Keratinocyte (primary cell): ENCODE data around the gene BEST2. TPM values are rescaled to one million over a fixed set of nuclear protein-coding genes. Genes with fewer than 3 reads are reported as not detected.

ENCODE experiments used
- DNase-seq: peaks from one replicate; pipeline ENCODE4 v3.0.0-alpha.2; 2011; ENCODE audit warnings: low read depth, missing footprints, low spot score
- FAIRE-seq: peaks from 2 replicates; lab custom pipeline; 2011; peaks lifted over from hg19 to GRCh38; lab: Jason Lieb, UNC
- H2AFZ ChIP-seq: 2 replicates; pipeline ENCODE4 v1.6.0; 2012; ENCODE audit warnings: low read length, control low read depth, inconsistent platforms; ENCODE audit not compliant: control insufficient read depth
- H3K27ac ChIP-seq: 2 replicates; pipeline ENCODE4 v1.5.1; 2011; ENCODE audit warnings: low read length; ENCODE audit not compliant: control insufficient read depth, insufficient read depth
- H3K27me3 ChIP-seq: 3 replicates; pipeline ENCODE4 v1.6.0; 2011; ENCODE audit warnings: low read length; ENCODE audit not compliant: control insufficient read depth, insufficient read depth; ENCODE audit errors: extremely low read depth
- H3K36me3 ChIP-seq, 2 experiments: 2 replicates in 1 of 2; 3 replicates in 1 of 2; pipeline ENCODE4 v1.5.1; 2011; ENCODE audit warnings: low read length in 2 of 2, mild to moderate bottlenecking in 1 of 2; ENCODE audit not compliant: control insufficient read depth in 2 of 2, insufficient read depth in 2 of 2; ENCODE audit errors: extremely low read depth in 1 of 2
- H3K4me1 ChIP-seq: 3 replicates; pipeline ENCODE4 v1.5.1; 2011; ENCODE audit warnings: low read length; ENCODE audit not compliant: control insufficient read depth, insufficient read depth; ENCODE audit errors: extremely low read depth
- H3K4me2 ChIP-seq: 3 replicates; pipeline ENCODE4 v1.6.0; 2011; ENCODE audit warnings: low read depth, low read length; ENCODE audit not compliant: control insufficient read depth, insufficient read depth; ENCODE audit errors: extremely low read depth
- H3K4me3 ChIP-seq, 3 experiments: fragments of 200-600 bp in 1 of 3; sonication (generic) in 1 of 3; 2 replicates in 2 of 3; 3 replicates in 1 of 3; pipeline ENCODE4 v1.5.1; 2011 to 2016; ENCODE audit warnings: low read length in 3 of 3, mild to moderate bottlenecking in 3 of 3, control low read depth in 2 of 3, inconsistent platforms in 1 of 3, low read depth in 1 of 3, mixed read lengths in 1 of 3, mixed run types in 1 of 3, moderate library complexity in 1 of 3; ENCODE audit not compliant: control insufficient read depth in 2 of 3, insufficient read depth in 2 of 3; ENCODE audit errors: extremely low read depth in 1 of 3
- H3K79me2 ChIP-seq: 2 replicates; pipeline ENCODE4 v1.6.0; 2012; ENCODE audit warnings: low read length; ENCODE audit not compliant: control insufficient read depth, insufficient read depth
- H3K9ac ChIP-seq: 3 replicates; pipeline ENCODE4 v1.6.0; 2011; ENCODE audit warnings: low read length; ENCODE audit not compliant: control insufficient read depth, insufficient read depth; ENCODE audit errors: extremely low read depth
- H3K9me1 ChIP-seq: 3 replicates; pipeline ENCODE4 v1.6.0; 2011; ENCODE audit warnings: low read length; ENCODE audit not compliant: control insufficient read depth, insufficient read depth; ENCODE audit errors: extremely low read depth
- H3K9me3 ChIP-seq: 2 replicates; pipeline ENCODE4 v1.5.1; 2012; ENCODE audit warnings: low read depth, low read length; ENCODE audit not compliant: control insufficient read depth
- H4K20me1 ChIP-seq: 3 replicates; pipeline ENCODE4 v1.6.0; 2011; ENCODE audit warnings: low read length; ENCODE audit not compliant: control insufficient read depth, insufficient read depth; ENCODE audit errors: extremely low read depth
- CTCF ChIP-seq, 3 experiments: IDR thresholded peaks in 1 of 3; conservative IDR thresholded peaks in 1 of 3; optimal IDR thresholded peaks in 1 of 3; 2 replicates in 2 of 3; 3 replicates in 1 of 3; pipeline versions ENCODE3 to v1.5.1; 2011; ENCODE audit warnings: low read length in 3 of 3, mild to moderate bottlenecking in 3 of 3, moderate library complexity in 2 of 3, control low read depth in 1 of 3, inconsistent platforms in 1 of 3; ENCODE audit not compliant: insufficient read depth in 2 of 3; ENCODE audit errors: extremely low read depth in 1 of 3
- EZH2 ChIP-seq: IDR thresholded peaks from one replicate; pipeline ENCODE4 v1.6.1; 2012; ENCODE audit warnings: inconsistent platforms, mild to moderate bottlenecking, low read length, moderate library complexity
- dilution Hi-C: fragments of 300-500 bp; cut with MboI; formaldehyde crosslinking; loops from one replicate; pipeline ENCODE4 v1.7.0; 2020; ENCODE audit warnings: low sequenced_read_pairs; ENCODE audit not compliant: extremely low pct_ligation_motif_present
- polyA plus RNA-seq, 5 experiments: library from polyadenylated mRNA; depleted of rRNA in 3 of 5; stranded (reverse) in 3 of 5; stranded (forward) in 1 of 5; unstranded in 1 of 5; fragments of >200 nt; gene quantifications; 1 replicate in 1 of 5; 2 replicates in 3 of 5; 3 replicates in 1 of 5; pipeline versions ENCODE4 v1.2.1 to v1.2.3, GENCODE V29; 2011 to 2012; ENCODE audit warnings: missing spikeins in 2 of 5, low read depth in 1 of 5, low replicate concordance in 1 of 5

The BEST2 gene
- polyA plus RNA-seq, 1 donor (not counting 4 experiments of a cell fraction or from before 2014, with no cell fraction given): not detected

DNA sequence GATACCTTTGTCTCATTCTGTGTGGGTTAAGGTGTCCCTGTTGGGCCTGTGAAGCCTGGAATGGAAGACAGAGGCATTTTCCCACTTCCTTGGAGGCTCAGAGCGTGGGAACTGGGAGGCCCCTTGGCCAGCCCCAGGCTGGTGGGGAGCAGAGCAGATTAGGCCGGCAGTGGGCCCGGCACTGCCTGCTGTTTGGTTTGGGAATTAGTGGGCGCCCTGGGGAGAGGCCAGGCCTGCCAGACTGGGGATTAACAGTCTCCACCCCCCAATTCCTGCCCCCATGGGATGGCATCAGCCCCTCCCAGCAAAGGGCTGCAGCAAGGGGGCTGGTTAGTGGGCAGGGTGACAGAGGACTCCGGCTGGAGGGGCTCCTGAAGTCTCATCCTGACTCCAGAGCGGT is 3.1 kb upstream of the BEST2 start:
- H4K20me1 ChIP-seq: no peaks in the 10 kb centered on the region
- dilution Hi-C loops: no loop called here
- H3K9me1 ChIP-seq: no peaks in the 10 kb centered on the region
- no peak overlapping the region for H3K27ac ChIP-seq
- no peak overlapping the region for H3K4me2 ChIP-seq
- no peaks in the 10 kb centered on the region for H3K79me2 ChIP-seq
- no peaks in the 10 kb centered on the region for H3K9me3 ChIP-seq
- peaks cover 21% of the 10 kb centered on the region for H3K4me1 ChIP-seq
- no peak for TF ChIP-seq CTCF (optimal IDR thresholded peaks at IDR 0.05 in 1 of 3, IDR thresholded peaks at IDR 0.05 in 1 of 3, conservative IDR thresholded peaks at IDR 0.05 in 1 of 3; ENCODE audit: extremely low read depth in 1 of 3, insufficient read depth in 2 of 3, low read length in 3 of 3)
- no peak for TF ChIP-seq EZH2
- no peak overlapping the region for H2AFZ ChIP-seq
- H3K27me3 ChIP-seq: peaks cover 24% of the 10 kb centered on the region
- peaks cover 11 to 21% of the 10 kb centered on the region in 2 experiments for H3K36me3 ChIP-seq
- H3K9ac ChIP-seq: no peak overlapping the region
- no peak overlapping the region for H3K4me3 ChIP-seq
- FAIRE-seq (no peak), DNase-seq (no peak)

- FAIRE-seq (peak; percentile 63), DNase-seq (no peak)
- dilution Hi-C loops: no loop called here
- Histone ChIP-seq H3K27ac (no peak overlapping the region), H3K9ac (peak overlapping the region; percentile 1), H4K20me1 (no peaks in the 10 kb centered on the region), H3K4me1 (peaks cover 21% of the 10 kb centered on the region), H3K27me3 (peaks cover 24% of the 10 kb centered on the region), H3K79me2 (no peaks in the 10 kb centered on the region), H3K9me3 (no peaks in the 10 kb centered on the region), H3K9me1 (no peaks in the 10 kb centered on the region), H3K4me2 (peak overlapping the region; percentile 87), H3K4me3 (peak overlapping the region in 1 of 3 experiments; percentile 45), H3K36me3 (peaks cover 9 to 18% of the 10 kb centered on the region in 2 experiments), H2AFZ (no peak overlapping the region)
- TF ChIP-seq CTCF (optimal IDR thresholded peaks at IDR 0.05 in 1 of 3, IDR thresholded peaks at IDR 0.05 in 1 of 3, conservative IDR thresholded peaks at IDR 0.05 in 1 of 3; ENCODE audit: extremely low read depth in 1 of 3, insufficient read depth in 2 of 3, low read length in 3 of 3) (no peak), EZH2 (no peak)
These were observed 1.6 kb upstream of the BEST2 start for GRCh38 chr19:12749938-12750521.
